H1 (cell line): Measurements from ENCODE around the gene NRN1L. TPM values are rescaled to one million over a fixed set of nuclear protein-coding genes. Genes with fewer than 3 reads are reported as not detected.

Experiments used
- CTCF ChIA-PET: fragments of 300-600 bp; sonication (Branson Sonifier 250); formaldehyde crosslinking; loops from one replicate; lab custom pipeline; 2021; ENCODE audit not compliant: partially characterized antibody; lab: Charles Lee
- POLR2A ChIA-PET: fragments of 300-600 bp; sonication (Branson Sonifier 250); formaldehyde crosslinking; loops from one replicate; lab custom pipeline; 2021; ENCODE audit warnings: inconsistent platforms; ENCODE audit not compliant: partially characterized antibody; lab: Charles Lee
- DNase-seq, 2 experiments: peaks; one replicate each; pipeline versions ENCODE4 v3.0.0 to v3.0.0-alpha.2; 2010 to 2022; ENCODE audit warnings: low spot score in 2 of 2, low read depth in 1 of 2, mixed read lengths in 1 of 2
- FAIRE-seq: peaks from 2 replicates; lab custom pipeline; 2011; peaks lifted over from hg19 to GRCh38; lab: Jason Lieb, UNC
- H2AFZ ChIP-seq: 2 replicates; pipeline ENCODE4 v1.8.1; 2012; ENCODE audit warnings: low read length, inconsistent platforms
- H2AK5ac ChIP-seq: 2 replicates; pipeline ENCODE4 v1.6.1; 2013; ENCODE audit warnings: low read depth, low read length
- H2BK120ac ChIP-seq: replicated peaks from 2 replicates; pipeline ENCODE3; 2013; ENCODE audit warnings: low read depth, low read length, inconsistent platforms
- H2BK12ac ChIP-seq: 2 replicates; pipeline ENCODE4 v1.6.1; 2013; ENCODE audit warnings: low read depth, low read length
- H2BK15ac ChIP-seq: 2 replicates; pipeline ENCODE4 v1.6.1; 2013; ENCODE audit warnings: low read length
- H2BK20ac ChIP-seq: 2 replicates; pipeline ENCODE4 v1.6.1; 2013; ENCODE audit warnings: low read length
- H2BK5ac ChIP-seq: 2 replicates; pipeline ENCODE4 v1.6.1; 2013; ENCODE audit warnings: low read depth, low read length
- H3K14ac ChIP-seq: 2 replicates; pipeline ENCODE4 v1.6.1; 2013; ENCODE audit warnings: inconsistent platforms; ENCODE audit not compliant: insufficient read length
- H3K18ac ChIP-seq: 2 replicates; pipeline ENCODE4 v1.6.1; 2013; ENCODE audit warnings: low read length; ENCODE audit errors: extremely low read depth
- H3K23ac ChIP-seq: 2 replicates; pipeline ENCODE4 v1.6.1; 2013; ENCODE audit warnings: inconsistent platforms; ENCODE audit not compliant: insufficient read length
- H3K23me2 ChIP-seq: 2 replicates; pipeline ENCODE4 v1.6.1; 2013; ENCODE audit warnings: low read depth, low read length
- H3K27ac ChIP-seq: 2 replicates; pipeline ENCODE4 v1.6.1; 2011; ENCODE audit warnings: low read depth, low read length, inconsistent platforms
- H3K27me3 ChIP-seq, 4 experiments: replicated peaks in 1 of 4; 1 replicate in 1 of 4; 2 replicates in 3 of 4; pipeline versions ENCODE4 v1.6.1 to v1.8.1; 2011 to 2013; ENCODE audit warnings: low read length in 3 of 4, mild to moderate bottlenecking in 3 of 4, inconsistent platforms in 2 of 4, mixed read lengths in 2 of 4, moderate library complexity in 1 of 4; ENCODE audit not compliant: control insufficient read depth in 3 of 4, insufficient read depth in 3 of 4; ENCODE audit errors: extremely low read depth in 1 of 4
- H3K36me3 ChIP-seq, 4 experiments: 2 replicates each; pipeline versions ENCODE4 v1.6.1 to v1.8.1; 2011 to 2013; ENCODE audit warnings: mild to moderate bottlenecking in 4 of 4, low read length in 3 of 4, moderate library complexity in 2 of 4, control low read depth in 1 of 4, inconsistent platforms in 1 of 4; ENCODE audit not compliant: insufficient read depth in 4 of 4, control insufficient read depth in 2 of 4
- H3K4ac ChIP-seq: replicated peaks from 2 replicates; pipeline ENCODE3; 2013; ENCODE audit warnings: low read length, low read depth, mixed read lengths, inconsistent platforms; ENCODE audit not compliant: insufficient read length
- H3K4me1 ChIP-seq, 4 experiments: replicated peaks in 1 of 4; 1 replicate in 1 of 4; 2 replicates in 3 of 4; pipeline versions ENCODE4 v1.6.1 to v1.8.1; 2011 to 2013; ENCODE audit warnings: low read length in 3 of 4, inconsistent platforms in 2 of 4, mixed read lengths in 1 of 4; ENCODE audit not compliant: insufficient read depth in 4 of 4, control insufficient read depth in 3 of 4
- H3K4me2 ChIP-seq, 2 experiments: 2 replicates each; pipeline versions ENCODE4 v1.6.1 to v1.8.1; 2011 to 2013; ENCODE audit warnings: low read depth in 2 of 2, low read length in 2 of 2, control low read depth in 1 of 2, inconsistent platforms in 1 of 2, mild to moderate bottlenecking in 1 of 2; ENCODE audit not compliant: insufficient read depth in 1 of 2
- H3K4me3 ChIP-seq, 4 experiments: fragments of 200-600, 300-600 bp in 1 of 4; sonication (generic), shearing (Covaris generic), sonication (Bioruptor Twin) in 1 of 4; 2 replicates each; pipeline versions ENCODE4 v1.5.1 to v1.8.1; 2011 to 2016; ENCODE audit warnings: low read length in 4 of 4, low read depth in 3 of 4, control low read depth in 2 of 4, inconsistent platforms in 2 of 4, mild to moderate bottlenecking in 2 of 4, mixed read lengths in 1 of 4, moderate library complexity in 1 of 4; ENCODE audit not compliant: insufficient read depth in 2 of 4; ENCODE audit errors: extremely low read depth in 1 of 4
- H3K56ac ChIP-seq: replicated peaks from 2 replicates; pipeline ENCODE3; 2013; ENCODE audit warnings: low read depth, mild to moderate bottlenecking, mixed read lengths, low read length, inconsistent platforms; ENCODE audit not compliant: insufficient read length
- H3K79me1 ChIP-seq: 2 replicates; pipeline ENCODE4 v1.6.1; 2013; ENCODE audit warnings: low read depth, low read length, control low read depth
- H3K79me2 ChIP-seq, 2 experiments: 2 replicates each; pipeline versions ENCODE4 v1.6.1 to v1.8.1; 2012 to 2013; ENCODE audit warnings: low read length in 2 of 2, mild to moderate bottlenecking in 2 of 2, inconsistent platforms in 1 of 2; ENCODE audit not compliant: insufficient read depth in 2 of 2, control insufficient read depth in 1 of 2
- H3K9ac ChIP-seq, 4 experiments: replicated peaks in 1 of 4; 1 replicate in 1 of 4; 2 replicates in 3 of 4; pipeline versions ENCODE4 v1.6.1 to v1.8.1; 2011 to 2013; ENCODE audit warnings: low read depth in 3 of 4, low read length in 3 of 4, control low read depth in 2 of 4, mild to moderate bottlenecking in 2 of 4, moderate library complexity in 2 of 4, inconsistent platforms in 1 of 4; ENCODE audit errors: extremely low read depth in 1 of 4
- H3K9me3 ChIP-seq, 2 experiments: 2 replicates each; pipeline versions ENCODE4 v1.6.1 to v1.8.1; 2012 to 2013; ENCODE audit warnings: mild to moderate bottlenecking in 2 of 2, moderate library complexity in 2 of 2, control low read depth in 1 of 2, inconsistent platforms in 1 of 2, low read depth in 1 of 2, low read length in 1 of 2, mixed read lengths in 1 of 2; ENCODE audit not compliant: insufficient read depth in 2 of 2
- H4K20me1 ChIP-seq, 2 experiments: replicated peaks in 1 of 2; 2 replicates each; pipeline versions ENCODE3 to v1.8.1; 2011 to 2013; ENCODE audit warnings: inconsistent platforms in 2 of 2, low read length in 2 of 2, mild to moderate bottlenecking in 1 of 2; ENCODE audit not compliant: insufficient read depth in 2 of 2, control insufficient read depth in 1 of 2
- H4K5ac ChIP-seq: 2 replicates; pipeline ENCODE4 v1.6.1; 2013; ENCODE audit warnings: low read length, low read depth, mixed read lengths, inconsistent platforms; ENCODE audit not compliant: insufficient read length
- H4K8ac ChIP-seq: 2 replicates; pipeline ENCODE4 v1.8.0; 2013; ENCODE audit warnings: mild to moderate bottlenecking, moderate library complexity, low read length, inconsistent platforms; ENCODE audit not compliant: insufficient read depth; ENCODE audit errors: extremely low read depth
- H4K91ac ChIP-seq: replicated peaks from 2 replicates; pipeline ENCODE3; 2013; ENCODE audit warnings: low read length, mixed read lengths, inconsistent platforms; ENCODE audit not compliant: insufficient read length
- BCL11A ChIP-seq, 2 experiments: IDR thresholded peaks; one replicate each; pipeline ENCODE4 v1.6.1; 2011; ENCODE audit warnings: low read depth in 2 of 2, low read length in 2 of 2, mild to moderate bottlenecking in 2 of 2
- JUND ChIP-seq: IDR thresholded peaks from 2 replicates; pipeline ENCODE4 v1.6.1; 2011; ENCODE audit warnings: mild to moderate bottlenecking, improper control_type of control experiment, low read length
- KDM5A ChIP-seq: fragments of 200-600 bp; IDR thresholded peaks from 2 replicates; pipeline ENCODE4 v1.7.1; 2012; ENCODE audit warnings: mild to moderate bottlenecking, low read length, inconsistent platforms, mixed read lengths
- POLR2A ChIP-seq, 2 experiments: IDR thresholded peaks; 1 replicate in 1 of 2; 2 replicates in 1 of 2; pipeline ENCODE4 v1.6.1; 2011; ENCODE audit warnings: low read depth in 2 of 2, low read length in 2 of 2, mild to moderate bottlenecking in 2 of 2; ENCODE audit errors: control extremely low read depth in 1 of 2
- POLR2AphosphoS5 ChIP-seq: IDR thresholded peaks from 2 replicates; pipeline ENCODE4 v1.6.1; 2011; ENCODE audit warnings: low read depth, low read length
- SP4 ChIP-seq: IDR thresholded peaks from 2 replicates; pipeline ENCODE4 v1.6.1; 2012; ENCODE audit warnings: low read length, inconsistent platforms
- WGBS, 2 experiments: shearing (Covaris generic) in 1 of 2; methylation state at CpG; one replicate each; pipeline versions ENCODE4 v1.1.6 to v1.1.7; 2013 to 2015; ENCODE audit warnings: low lambda C conversion rate in 2 of 2, mixed read lengths in 2 of 2, inconsistent platforms in 1 of 2, low coverage in 1 of 2, missing lambda C conversion rate in 1 of 2; ENCODE audit not compliant: insufficient replicate concordance in 2 of 2, insufficient coverage in 1 of 2, insufficient read length in 1 of 2; ENCODE audit errors: extremely low coverage in 1 of 2, missing lambda C conversion rate in 1 of 2; 5-methylcytosine and 5-hydroxymethylcytosine counted together
- polyA plus RNA-seq, 7 experiments: library from polyadenylated mRNA; depleted of rRNA in 3 of 7; stranded (reverse) in 5 of 7; unstranded in 2 of 7; fragments of >200 nt in 5 of 7; fragments of 200-250 nt in 2 of 7; gene quantifications; 1 replicate in 5 of 7; 2 replicates in 1 of 7; 4 replicates in 1 of 7; pipeline versions ENCODE4 v1.2.1 to v1.2.3, GENCODE V29; 2011 to 2013; ENCODE audit warnings: missing spikeins in 2 of 7, mixed read lengths in 2 of 7
- total RNA-seq: library from RNA; stranded (reverse); fragmentation: NEBNext Ultra II Directional; extraction: Animal tissue kit (Norgen Biotek cat#: 25700); gene quantifications from 2 replicates; pipeline ENCODE4 v1.2.1, GENCODE V29; 2021

The NRN1L gene
- total and polyA plus RNA-seq, 2 of the 8 experiments (the other 6 are each of a cell fraction or from before 2014, with no cell fraction given): 4.1 to 35.2 TPM

DNA sequence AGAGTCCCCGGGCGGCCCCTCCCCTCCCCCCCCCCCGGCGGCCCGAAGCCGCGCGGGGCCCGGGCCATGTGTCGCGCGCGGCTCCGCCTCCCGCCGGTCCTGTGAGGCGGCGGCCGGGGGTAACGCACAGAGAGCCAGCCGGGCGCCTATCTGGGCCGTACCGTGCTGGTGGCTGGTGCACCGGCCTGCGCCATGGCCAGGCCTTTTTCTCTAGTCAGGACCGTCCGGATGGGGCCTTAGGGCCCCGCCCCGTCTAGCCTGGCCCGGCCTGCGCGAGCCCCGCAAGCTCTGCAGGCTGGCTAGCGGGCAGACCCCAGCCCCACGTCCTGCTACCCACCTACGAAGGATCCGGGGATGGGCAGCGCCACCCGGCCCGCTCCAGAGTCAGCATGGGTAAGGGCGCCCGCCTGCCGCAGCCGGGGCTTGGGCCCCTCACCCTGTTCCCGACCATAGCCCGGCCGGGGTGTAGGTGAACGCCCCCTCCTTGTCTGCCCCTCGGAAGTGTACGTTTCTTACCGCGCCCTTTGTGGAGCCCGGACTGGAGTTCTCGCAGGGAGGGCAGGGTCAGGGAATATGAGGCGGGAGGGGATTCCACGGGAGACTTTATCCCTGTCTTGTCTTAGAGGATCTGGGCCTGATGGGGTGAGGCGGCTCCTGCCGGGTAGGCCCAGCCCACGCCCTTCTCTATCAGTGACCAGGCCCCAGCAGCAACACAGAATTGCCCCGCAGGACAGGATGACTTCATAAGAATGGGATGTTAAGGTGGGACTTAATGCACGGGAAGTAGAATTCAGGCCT lies 37.4 kb upstream of the NRN1L start, which contains the start of gene CENPT:
CENPT (minus strand) TSS at position 630 of the 798 bp plus-strand sequence. CDS start 13,834 bp downstream, outside the sequence.
- Histone ChIP-seq H3K27ac (peak within 1 kb of the TSS; percentile 84), H2BK12ac (no peak within 1 kb of the TSS), H3K9me3 (no peaks in the 10 kb centered on the region), H3K27me3 (no peaks in the 10 kb centered on the region), H3K4ac (peak within 1 kb of the TSS; percentile 80), H2AFZ (no peak within 1 kb of the TSS), H2AK5ac (no peak within 1 kb of the TSS), H3K23me2 (peaks cover 21% of the 10 kb centered on the region), H3K9ac (peak within 1 kb of the TSS; percentile 78 to 96 (median 92)), H4K91ac (no peak within 1 kb of the TSS), H2BK15ac (no peak within 1 kb of the TSS), H2BK20ac (no peak within 1 kb of the TSS), H3K14ac (no peak within 1 kb of the TSS), H3K79me2 (peaks cover 18 to 75% of the 10 kb centered on the region in 2 experiments), H4K8ac (peak within 1 kb of the TSS; percentile 95), H3K4me3 (peak within 1 kb of the TSS; percentile 91 to 95 (median 93)), H3K36me3 (peaks cover 0 to 4% (median 0%) of the 10 kb centered on the region in 4 experiments; a peak in 2 of 8 replicates), H3K56ac (peak within 1 kb of the TSS; percentile 83), H4K20me1 (peaks cover 19 to 26% of the 10 kb centered on the region in 2 experiments), H3K4me1 (peaks cover 6 to 27% (median 14%) of the 10 kb centered on the region in 4 experiments), H2BK120ac (no peak within 1 kb of the TSS), H3K18ac (peak within 1 kb of the TSS; percentile 60; the same call in 1 of the 2 replicates), H2BK5ac (peak within 1 kb of the TSS; percentile 75; the same call in 1 of the 2 replicates), H3K4me2 (peak within 1 kb of the TSS; percentile 90 to 94), H3K23ac (no peak within 1 kb of the TSS), H4K5ac (peak within 1 kb of the TSS; percentile 58), H3K79me1 (peaks cover 14% of the 10 kb centered on the region)
- TF ChIP-seq JUND (peak; percentile 10; the same call in 1 of the 2 replicates), SP4 (no peak), POLR2A (IDR thresholded peaks at IDR 0.05; ENCODE audit: control extremely low read depth in 1 of 2, low read depth in 2 of 2, low read length in 2 of 2) (peak in 1 of 2 experiments; percentile 19; a peak in 1 of 3 replicates), BCL11A (IDR thresholded peaks at IDR 0.05; ENCODE audit: low read depth in 2 of 2, low read length in 2 of 2) (no peak), KDM5A (no peak), POLR2AphosphoS5 (0 out of 2 replicates have a peak, but pooled peaks have one; percentile 49)
- 3% methylated on average over 26 of the region's 62 CpGs; no CpG with 5 or more reads in 1 of the 2 experiments for WGBS, 2 experiments
- CTCF ChIA-PET: interaction anchor here (1.3 to 10.2 kb wide), 6 partner anchors 10 to 184 kb away, joined by 3 to 123 read pairs (median 6); partner anchors contain the start of gene NRN1L
- FAIRE-seq: no peak
- DNase-seq: peak in 1 of 2 experiments; percentile 69
- POLR2A ChIA-PET: interaction anchor here (0.6 to 11.7 kb wide), 13 partner anchors 10 to 350 kb away, joined by 3 to 100 read pairs (median 5); partner anchors contain the start of gene EDC4
